Hindlimb muscle (tissue), 1 donor: Measurements from ENCODE around the gene SLC30A1. TPM values are rescaled to one million over a fixed set of nuclear protein-coding genes. Genes with fewer than 3 reads are reported as not detected.

ENCODE experiments used
- polyA plus RNA-seq: library from polyadenylated mRNA; unstranded; fragments of 120-200 nt; gene quantifications from one replicate; pipeline ENCODE4 v1.2.1, GENCODE V29; 2013; ENCODE audit not compliant: insufficient read length

The SLC30A1 gene
- polyA plus RNA-seq, 1 donor: 11.7 TPM

Other genes starting within 250 kb of the SLC30A1 start
- gene RD3, start 87.0 kb downstream of the SLC30A1 start, polyA plus RNA-seq: 1.9 TPM
- 4.9 TPM for gene NEK2, start 96.5 kb upstream of the SLC30A1 start, polyA plus RNA-seq